HG02678 (cell line): Measurements from ENCODE around the gene BTBD9.

Source experiments
- ATAC-seq: cut with Tn5 transposase; IDR thresholded peaks from one replicate; pipeline ENCODE4 v1.9.1; 2021; ENCODE audit warnings: mild to moderate bottlenecking, moderate library complexity; ENCODE audit not compliant: unreplicated experiment

Gene BTBD9

GRCh38 chr6:38185244-38185643 is 454.5 kb downstream of the BTBD9 start:
- no peak for ATAC-seq

- no peak for ATAC-seq
Measured at GRCh38 chr6:38184585-38185080, 455.1 kb downstream of the BTBD9 start.

- no peak for ATAC-seq
Measured at GRCh38 chr6:38183856-38184584, 455.7 kb downstream of the BTBD9 start.

GRCh38 chr6:38182426-38182825 is 457.3 kb downstream of the BTBD9 start:
- ATAC-seq = no peak

- no peak for ATAC-seq
Measured at GRCh38 chr6:38180586-38180985, 459.1 kb downstream of the BTBD9 start.

- no peak for ATAC-seq
Measured at GRCh38 chr6:38179794-38180430, 459.8 kb downstream of the BTBD9 start.

- ATAC-seq = no peak
Measured at GRCh38 chr6:38179300-38179699, 460.4 kb downstream of the BTBD9 start.

GRCh38 chr6:38178584-38178886 is 461.2 kb downstream of the BTBD9 start:
- ATAC-seq = no peak

GRCh38 chr6:38177882-38178583 is 461.7 kb downstream of the BTBD9 start:
- no peak for ATAC-seq

GRCh38 chr6:38176797-38177751 is 462.7 kb downstream of the BTBD9 start:
- ATAC-seq = no peak

GRCh38 chr6:38175786-38176185 is 463.9 kb downstream of the BTBD9 start:
- no peak for ATAC-seq

- ATAC-seq = no peak
Measured at GRCh38 chr6:38174806-38175495, 464.8 kb downstream of the BTBD9 start.

- no peak for ATAC-seq
Measured at GRCh38 chr6:38174315-38174714, 465.4 kb downstream of the BTBD9 start.

GRCh38 chr6:38173909-38174308 is 465.8 kb downstream of the BTBD9 start:
- no peak for ATAC-seq

GRCh38 chr6:38172739-38173410 is 466.9 kb downstream of the BTBD9 start:
- ATAC-seq = no peak

- ATAC-seq = no peak
Measured at GRCh38 chr6:38171997-38172738, 467.6 kb downstream of the BTBD9 start.

- ATAC-seq = no peak
Measured at GRCh38 chr6:38170666-38171355, 468.9 kb downstream of the BTBD9 start.

GRCh38 chr6:38169977-38170526 is 469.7 kb downstream of the BTBD9 start:
- no peak for ATAC-seq
